BLaER1 (cell line): ENCODE results near the gene GRM8.

Experiments used
- H3K27ac ChIP-seq: shearing (Covaris generic); formaldehyde crosslinking; 2 replicates; pipeline ENCODE4 v1.8.1; 2022
- H3K27me3 ChIP-seq: shearing (Covaris generic); formaldehyde crosslinking; 2 replicates; pipeline ENCODE4 v1.8.1; 2022
- H3K36me3 ChIP-seq: shearing (Covaris generic); formaldehyde crosslinking; 2 replicates; pipeline ENCODE4 v1.8.1; 2022
- H3K4me1 ChIP-seq: shearing (Covaris generic); formaldehyde crosslinking; 2 replicates; pipeline ENCODE4 v1.8.1; 2022
- H3K4me2 ChIP-seq: shearing (Covaris generic); formaldehyde crosslinking; 2 replicates; pipeline ENCODE4 v1.8.1; 2022
- H3K4me3 ChIP-seq: shearing (Covaris generic); formaldehyde crosslinking; 2 replicates; pipeline ENCODE4 v1.8.1; 2022
- H3K9ac ChIP-seq: shearing (Covaris generic); formaldehyde crosslinking; 2 replicates; pipeline ENCODE4 v1.8.1; 2022
- H3K9me3 ChIP-seq: shearing (Covaris generic); formaldehyde crosslinking; 2 replicates; pipeline ENCODE4 v1.8.1; 2022
- H4K20me1 ChIP-seq: shearing (Covaris generic); formaldehyde crosslinking; 2 replicates; pipeline ENCODE4 v1.8.1; 2022
- Cebpa-rat ChIP-seq: shearing (Covaris generic); IDR thresholded peaks from 2 replicates; pipeline ENCODE4 v1.8.1; 2022

GRM8 gene

DNA sequence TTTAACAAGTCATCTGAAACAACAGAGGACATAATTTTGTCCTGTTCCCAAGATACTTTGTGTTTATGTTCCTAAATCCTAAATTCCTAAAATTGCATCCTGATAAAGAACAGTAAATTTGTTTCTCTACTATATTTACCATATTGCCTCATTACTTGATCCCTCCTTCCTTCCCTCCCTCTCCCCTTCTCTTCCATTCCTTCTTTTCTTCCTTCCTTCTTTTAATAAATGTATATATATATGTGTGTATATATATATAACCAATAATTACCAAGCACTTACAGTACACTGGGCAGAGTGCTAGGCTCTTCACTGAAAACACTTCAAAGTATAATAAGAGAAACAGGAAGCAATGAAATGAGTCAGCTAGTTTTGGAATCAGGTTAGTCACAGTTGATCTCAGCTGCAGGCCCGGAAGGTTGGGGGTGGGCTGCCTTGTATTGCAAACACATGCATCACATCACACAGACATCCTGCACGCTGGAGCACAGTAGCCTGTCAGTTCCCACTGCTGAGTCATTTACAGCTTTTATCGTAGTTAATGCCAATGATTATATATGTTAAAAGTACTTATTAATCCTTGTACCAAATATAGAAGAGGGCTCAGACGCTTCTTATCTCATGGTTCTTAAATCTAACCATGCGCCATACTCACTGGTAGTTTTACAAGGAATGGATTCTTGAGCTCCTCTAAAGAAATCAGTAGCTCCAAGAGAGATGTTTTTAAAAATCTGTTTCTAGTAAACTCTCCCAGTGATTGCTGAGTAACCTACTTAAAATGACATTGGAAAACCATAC is 551.7 kb downstream of the GRM8 start:
- Histone ChIP-seq H3K27me3 (no peaks in the 10 kb centered on the region), H3K27ac (peak overlapping the region; percentile 14; the same call in 1 of the 2 replicates), H3K9me3 (peaks cover 10% of the 10 kb centered on the region; the same call in 1 of the 2 replicates), H4K20me1 (no peaks in the 10 kb centered on the region), H3K4me3 (no peak overlapping the region), H3K9ac (no peak overlapping the region), H3K4me1 (peaks cover 23% of the 10 kb centered on the region), H3K4me2 (peak overlapping the region; percentile 29), H3K36me3 (no peaks in the 10 kb centered on the region)
- no peak for TF ChIP-seq Cebpa-rat

DNA sequence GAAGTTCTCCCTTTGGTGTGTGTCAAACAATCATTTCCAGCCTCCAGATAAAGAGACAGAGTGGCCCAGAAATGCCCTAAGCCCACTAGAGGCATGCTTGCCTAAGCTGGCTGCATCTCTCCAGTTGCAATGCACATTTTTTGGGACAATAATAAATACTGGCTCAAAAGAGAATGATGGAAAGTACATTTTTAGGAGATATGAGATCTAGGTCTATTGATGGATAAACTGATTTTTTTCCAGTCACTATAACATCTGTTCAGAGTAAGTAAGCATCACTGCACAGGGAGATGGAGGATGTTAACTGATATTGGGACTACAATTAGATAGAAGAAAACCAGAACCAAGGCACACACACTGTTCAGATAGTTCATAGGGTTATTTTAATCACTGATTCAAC is 553.0 kb downstream of the GRM8 start:
- Histone ChIP-seq H3K4me2 (no peak overlapping the region), H3K27me3 (no peaks in the 10 kb centered on the region), H4K20me1 (no peaks in the 10 kb centered on the region), H3K4me1 (peaks cover 23% of the 10 kb centered on the region), H3K4me3 (no peak overlapping the region), H3K9ac (no peak overlapping the region), H3K9me3 (peaks cover 5% of the 10 kb centered on the region; the same call in 1 of the 2 replicates), H3K27ac (no peak overlapping the region), H3K36me3 (no peaks in the 10 kb centered on the region)
- TF ChIP-seq Cebpa-rat = no peak

DNA sequence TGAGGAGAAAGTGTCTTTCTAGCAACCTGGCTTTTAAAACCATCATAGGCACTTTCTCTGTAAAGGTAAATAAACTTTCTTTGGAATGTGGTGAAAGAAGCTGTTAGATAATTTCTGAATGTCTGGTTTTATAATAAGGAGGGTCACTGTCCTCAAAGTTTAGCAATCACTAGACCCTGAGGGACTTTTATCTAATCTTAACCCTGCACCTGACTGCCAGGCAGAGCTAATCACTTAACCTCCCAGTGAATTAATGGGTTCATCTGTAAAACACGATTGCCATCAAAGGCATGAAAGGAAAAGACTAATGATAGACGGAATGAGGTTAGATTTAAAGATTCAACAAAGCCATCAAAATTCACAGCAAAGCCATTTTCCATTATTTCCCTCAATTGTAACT is 553.8 kb downstream of the GRM8 start:
- no peaks in the 10 kb centered on the region for H4K20me1 ChIP-seq
- H3K27me3 ChIP-seq = no peaks in the 10 kb centered on the region
- no peak overlapping the region for H3K9ac ChIP-seq
- H3K4me2 ChIP-seq = no peak overlapping the region
- H3K27ac ChIP-seq = no peak overlapping the region
- no peak for TF ChIP-seq Cebpa-rat
- H3K36me3 ChIP-seq = no peaks in the 10 kb centered on the region
- peaks cover 23% of the 10 kb centered on the region for H3K4me1 ChIP-seq
- H3K9me3 ChIP-seq = no peaks in the 10 kb centered on the region
- H3K4me3 ChIP-seq = no peak overlapping the region

DNA sequence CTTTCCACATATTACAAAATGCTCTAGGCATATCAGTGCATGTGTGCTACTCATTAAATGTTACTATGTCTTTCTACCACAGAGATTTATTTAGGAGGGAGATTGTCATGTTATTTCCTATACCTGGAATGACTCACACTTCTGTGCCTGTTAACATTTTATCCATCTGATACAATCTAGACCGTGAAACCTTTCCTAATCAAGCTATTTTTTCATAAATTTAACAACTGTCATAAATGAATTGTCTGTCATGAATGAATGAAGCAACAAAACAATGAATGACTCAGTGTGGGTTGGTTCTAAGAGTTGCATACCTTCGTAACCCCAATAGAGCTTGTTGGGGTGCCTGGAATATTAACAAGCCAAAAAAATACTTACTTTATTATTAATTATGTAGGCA is 554.3 kb downstream of the GRM8 start:
- Histone ChIP-seq H3K9me3 (no peaks in the 10 kb centered on the region), H3K9ac (no peak overlapping the region), H3K27me3 (no peaks in the 10 kb centered on the region), H4K20me1 (no peaks in the 10 kb centered on the region), H3K4me1 (peaks cover 23% of the 10 kb centered on the region), H3K27ac (no peak overlapping the region), H3K4me2 (no peak overlapping the region), H3K36me3 (no peaks in the 10 kb centered on the region), H3K4me3 (no peak overlapping the region)
- no peak for TF ChIP-seq Cebpa-rat

DNA sequence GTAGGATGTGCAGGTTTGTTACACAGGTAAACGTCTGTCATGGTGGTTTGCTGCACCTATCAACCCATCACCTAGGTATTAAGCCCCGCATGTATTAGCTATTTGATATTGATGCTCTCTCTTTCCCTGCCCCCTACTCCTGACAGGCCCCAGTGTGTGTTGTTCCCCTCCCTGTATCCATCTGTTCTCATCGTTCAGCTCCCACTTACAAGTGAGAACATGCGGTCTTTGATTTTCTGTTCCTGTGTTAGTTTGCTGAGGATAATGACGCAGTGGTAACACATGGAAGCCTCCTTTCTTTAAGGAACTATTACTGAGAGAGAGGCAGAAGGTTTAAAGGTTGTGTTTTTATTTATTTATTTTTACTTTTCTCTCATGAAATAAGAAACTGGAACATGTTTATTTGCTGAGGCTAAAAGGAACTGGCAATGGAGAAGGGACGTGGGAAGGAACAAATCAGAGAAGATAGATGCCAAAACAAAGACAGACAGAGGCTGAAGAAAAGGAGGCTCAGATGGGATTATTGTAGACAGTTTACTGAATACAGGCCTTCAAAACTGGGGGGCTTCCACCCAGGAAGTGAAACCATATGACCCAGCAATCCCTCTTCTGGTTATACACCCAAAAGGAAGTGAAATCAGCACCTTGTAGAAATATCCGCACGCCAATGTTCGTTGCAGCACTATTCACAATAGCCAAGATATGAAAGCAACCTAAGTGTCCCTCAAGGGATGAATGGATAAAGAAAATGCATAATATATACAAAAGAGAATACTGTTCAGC is 556.3 kb downstream of the GRM8 start:
- Histone ChIP-seq H3K9ac (no peak overlapping the region), H3K4me2 (no peak overlapping the region)

DNA sequence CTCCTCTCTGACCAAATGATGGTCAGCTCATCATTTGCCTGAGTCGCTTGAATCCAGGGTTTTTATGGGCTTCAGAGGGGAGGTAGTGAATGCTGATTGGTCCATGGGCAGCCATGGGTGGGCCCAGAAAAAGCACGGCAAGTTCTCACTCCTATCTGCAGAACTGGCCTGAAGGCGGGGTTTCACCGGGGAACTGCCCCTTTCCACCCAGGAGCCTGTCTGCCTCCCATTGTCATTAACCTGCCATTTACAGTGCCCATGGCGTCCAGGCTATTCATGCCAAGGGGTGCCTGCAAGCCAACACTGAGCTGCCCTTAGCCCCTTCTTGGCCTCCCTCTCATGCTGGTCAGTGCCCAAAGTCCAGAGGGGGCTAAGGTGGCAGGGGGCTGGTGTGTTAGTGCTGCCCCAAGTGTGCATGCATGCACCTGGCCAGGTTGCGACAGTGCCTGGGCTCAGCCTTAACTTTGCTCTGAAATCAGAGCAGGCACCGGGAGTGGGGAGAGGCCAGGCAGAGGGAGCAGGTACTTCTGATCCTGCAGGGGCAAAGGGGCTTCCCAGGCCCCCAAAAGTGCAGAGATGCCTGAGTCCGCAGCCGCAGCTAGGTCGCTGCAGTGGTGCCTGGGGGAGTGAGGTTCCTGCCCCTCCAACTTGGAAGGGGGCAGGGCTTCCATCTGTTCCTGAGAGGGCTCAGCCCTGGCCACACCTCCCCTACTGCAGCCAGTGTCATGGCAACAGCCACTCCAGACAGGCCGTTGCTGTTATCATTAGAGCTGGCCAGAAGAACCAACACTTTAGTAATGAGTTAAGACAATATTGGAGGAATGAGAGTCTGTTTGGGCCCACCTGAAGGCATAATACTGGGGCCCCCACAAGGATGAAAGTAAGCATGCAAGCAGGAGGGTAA is 561.6 kb downstream of the GRM8 start:
- Histone ChIP-seq H4K20me1 (no peaks in the 10 kb centered on the region), H3K4me2 (no peak overlapping the region), H3K4me1 (no peaks in the 10 kb centered on the region), H3K4me3 (no peak overlapping the region), H3K9ac (no peak overlapping the region), H3K36me3 (no peaks in the 10 kb centered on the region), H3K9me3 (peaks cover 20% of the 10 kb centered on the region), H3K27me3 (no peaks in the 10 kb centered on the region), H3K27ac (no peak overlapping the region)
- no peak for TF ChIP-seq Cebpa-rat

More for the DNA sequence above, 556.3 kb downstream of the GRM8 start:
- Histone ChIP-seq H3K27ac (no peak overlapping the region), H3K9me3 (no peaks in the 10 kb centered on the region), H4K20me1 (no peaks in the 10 kb centered on the region), H3K4me1 (peaks cover 19% of the 10 kb centered on the region), H3K4me3 (no peak overlapping the region), H3K36me3 (no peaks in the 10 kb centered on the region), H3K27me3 (no peaks in the 10 kb centered on the region)
- TF ChIP-seq Cebpa-rat = no peak

DNA sequence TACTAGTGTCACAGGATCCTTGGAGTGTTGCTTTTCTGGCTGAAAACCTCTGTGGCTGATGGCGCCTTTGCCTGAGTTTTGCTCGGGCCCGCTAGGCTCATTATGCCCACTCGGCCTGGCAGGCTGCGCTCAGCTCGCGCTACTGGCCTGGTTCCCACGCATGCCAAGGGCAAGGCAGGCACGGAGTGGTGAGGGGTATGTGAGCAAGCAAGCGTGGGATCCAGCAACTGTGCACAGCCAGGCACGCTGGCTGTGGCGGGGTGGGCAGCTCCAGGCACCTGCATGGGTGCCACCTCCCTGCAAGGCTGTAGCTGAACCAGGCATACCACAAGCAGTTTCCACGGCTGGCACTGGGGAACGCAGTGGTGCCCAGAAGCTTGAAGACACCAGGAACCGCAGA is 562.6 kb downstream of the GRM8 start:
- no peak for TF ChIP-seq Cebpa-rat
- Histone ChIP-seq H3K9ac (no peak overlapping the region), H3K4me2 (no peak overlapping the region), H3K27me3 (no peaks in the 10 kb centered on the region), H3K4me1 (no peaks in the 10 kb centered on the region), H3K36me3 (no peaks in the 10 kb centered on the region), H3K9me3 (peaks cover 29% of the 10 kb centered on the region), H3K27ac (no peak overlapping the region), H4K20me1 (no peaks in the 10 kb centered on the region), H3K4me3 (no peak overlapping the region)

DNA sequence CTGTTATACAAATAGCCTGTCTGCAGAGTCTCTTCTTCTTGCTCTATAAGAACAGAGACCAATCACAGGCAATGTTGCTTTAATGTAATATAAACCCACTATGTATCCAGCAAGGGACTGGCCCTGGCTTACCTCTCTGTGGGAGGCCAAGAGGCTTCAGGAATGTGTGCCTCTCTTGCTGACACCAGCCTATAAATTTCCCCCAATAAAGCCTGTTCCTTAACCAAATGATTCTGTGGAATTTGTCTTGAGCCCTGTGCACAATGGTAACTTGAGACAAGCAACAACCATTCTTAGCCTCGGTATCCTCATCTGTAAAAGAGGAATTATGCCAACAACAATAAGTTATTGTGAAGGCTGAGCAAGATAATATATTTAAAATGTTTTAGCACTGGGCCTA is 563.7 kb downstream of the GRM8 start:
- H4K20me1 ChIP-seq = no peaks in the 10 kb centered on the region
- H3K27ac ChIP-seq = no peak overlapping the region
- no peaks in the 10 kb centered on the region for H3K36me3 ChIP-seq
- no peak overlapping the region for H3K4me2 ChIP-seq
- H3K9me3 ChIP-seq = peaks cover 32% of the 10 kb centered on the region
- H3K4me3 ChIP-seq = no peak overlapping the region
- TF ChIP-seq Cebpa-rat = no peak
- no peaks in the 10 kb centered on the region for H3K27me3 ChIP-seq
- no peak overlapping the region for H3K9ac ChIP-seq
- H3K4me1 ChIP-seq = no peaks in the 10 kb centered on the region

DNA sequence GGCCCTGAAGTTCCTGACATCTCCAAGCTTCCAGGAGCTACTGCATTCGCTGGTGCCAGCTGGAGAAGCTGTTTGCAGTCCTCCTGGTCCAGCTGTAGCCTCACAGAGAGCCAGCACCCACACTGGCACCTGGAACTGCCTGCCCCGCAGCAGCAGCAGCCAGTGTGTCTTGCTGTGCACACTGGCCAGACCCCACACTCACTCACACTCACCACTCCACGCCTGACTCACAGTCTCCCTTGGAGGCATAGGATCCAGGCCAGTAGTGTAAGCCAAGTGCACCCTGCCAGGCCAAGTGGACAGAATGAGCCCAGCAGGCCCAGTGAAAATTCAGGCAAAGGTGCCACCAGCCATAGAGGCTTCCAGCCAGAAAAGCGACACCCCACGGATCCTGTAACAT is 566.3 kb downstream of the GRM8 start:
- Histone ChIP-seq H3K27ac (no peak overlapping the region), H4K20me1 (no peaks in the 10 kb centered on the region), H3K4me3 (no peak overlapping the region), H3K36me3 (no peaks in the 10 kb centered on the region), H3K4me2 (no peak overlapping the region), H3K9me3 (peaks cover 32% of the 10 kb centered on the region), H3K4me1 (no peaks in the 10 kb centered on the region), H3K9ac (no peak overlapping the region), H3K27me3 (no peaks in the 10 kb centered on the region)
- TF ChIP-seq Cebpa-rat = no peak
